GM18951 (cell line): ENCODE measurements around the gene SOX8.

ENCODE experiments used
- POLR2A ChIP-seq: IDR thresholded peaks from 4 replicates; pipeline ENCODE4 v1.6.1; 2011; ENCODE audit warnings: mild to moderate bottlenecking; ENCODE audit not compliant: insufficient read length, insufficient read depth; ENCODE audit errors: extremely low read depth
- in situ Hi-C: fragments of 300-500 bp; cut with MboI; formaldehyde crosslinking; loops from one replicate; pipeline ENCODE4 v1.12.0; 2022; ENCODE audit warnings: low sequenced_read_pairs, mixed read lengths, inconsistent platforms; ENCODE audit not compliant: unreplicated experiment

The SOX8 gene

DNA sequence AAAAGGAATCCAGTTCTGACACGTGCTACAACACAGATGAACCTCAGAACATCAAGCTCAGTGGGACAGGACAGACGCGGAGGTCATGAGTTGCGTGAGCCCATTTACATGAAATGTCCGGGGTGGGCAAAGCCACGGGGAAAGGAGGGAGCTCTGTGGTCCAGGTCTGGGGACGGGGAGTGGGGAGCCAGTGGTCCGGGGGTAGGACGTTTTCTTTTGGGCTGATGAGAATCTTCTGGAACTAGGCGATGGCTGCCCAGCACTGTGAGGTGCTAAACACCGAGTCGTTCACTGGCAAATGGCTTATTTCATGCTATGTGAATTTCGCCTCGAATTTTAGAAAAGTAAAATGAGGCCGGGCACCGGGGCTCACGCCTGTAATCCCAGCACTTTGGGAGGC lies 8.2 kb upstream of the SOX8 start:
- no peak for TF ChIP-seq POLR2A
- in situ Hi-C loops = no loop called here

GRCh38 chr16:974001-974601 lies 7.5 kb upstream of the SOX8 start:
- no peak for TF ChIP-seq POLR2A
- in situ Hi-C loops = no loop called here

GRCh38 chr16:974611-975261 lies 6.8 kb upstream of the SOX8 start:
- no peak for TF ChIP-seq POLR2A
- in situ Hi-C loops = no loop called here

GRCh38 chr16:975291-975690 lies 6.3 kb upstream of the SOX8 start:
- in situ Hi-C loops = no loop called here
- TF ChIP-seq POLR2A = no peak

- in situ Hi-C loops = no loop called here
- TF ChIP-seq POLR2A = no peak
Observed at GRCh38 chr16:976389-976931, 5.1 kb upstream of the SOX8 start.

DNA sequence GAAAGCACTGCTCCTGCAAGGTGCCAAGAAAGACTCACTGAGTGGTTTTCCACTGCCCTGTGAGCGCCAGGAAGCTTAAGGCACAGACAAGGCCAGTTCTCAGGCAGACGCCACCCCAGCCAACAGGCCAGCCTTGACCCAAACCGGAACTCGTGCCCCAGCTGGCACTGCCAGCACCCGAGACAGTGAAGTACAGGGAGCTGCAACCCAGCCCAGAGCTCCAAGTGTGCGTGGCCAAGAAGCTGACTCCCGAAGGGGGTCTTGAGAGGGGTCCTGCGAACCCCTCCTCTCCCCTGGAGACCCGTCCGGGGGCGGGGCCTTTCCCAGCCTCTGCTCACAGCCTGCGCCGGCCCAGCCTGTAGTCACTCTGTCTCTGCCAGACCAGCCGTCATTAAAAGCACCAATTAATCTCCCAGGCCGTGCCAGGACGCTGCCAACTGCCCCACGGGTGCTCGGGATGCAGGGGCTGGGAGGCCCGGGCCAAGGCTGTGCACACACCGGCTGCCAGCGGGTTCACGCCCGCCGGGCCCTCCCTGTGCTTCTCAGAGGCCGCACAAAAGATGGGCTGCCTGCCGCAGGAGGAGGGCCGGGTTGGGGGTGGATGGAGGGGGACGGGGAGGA lies 4.4 kb upstream of the SOX8 start:
- TF ChIP-seq POLR2A = no peak
- in situ Hi-C loops = no loop called here

GRCh38 chr16:977896-978295 lies 3.7 kb upstream of the SOX8 start:
- in situ Hi-C loops = no loop called here
- TF ChIP-seq POLR2A = no peak

DNA sequence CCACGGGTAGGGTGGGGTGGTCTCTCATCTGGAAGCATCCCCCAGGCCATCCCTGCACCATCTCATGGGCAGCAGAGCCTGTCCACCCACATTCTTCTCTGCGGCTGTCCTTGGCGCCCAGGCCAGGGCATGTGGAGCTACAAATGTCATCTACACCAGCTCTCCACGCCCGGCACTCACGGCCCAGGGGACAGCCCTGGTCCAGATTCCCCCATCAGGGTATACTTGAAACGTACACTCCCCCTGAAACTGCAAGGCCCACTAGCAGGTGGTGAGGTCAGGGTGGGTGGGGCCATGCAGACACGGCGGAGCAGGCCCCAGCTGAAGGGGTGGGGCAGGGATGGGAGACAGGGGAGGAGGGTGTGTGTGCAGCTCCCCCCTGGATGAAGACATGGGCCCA lies 3.2 kb upstream of the SOX8 start:
- in situ Hi-C loops = no loop called here

DNA sequence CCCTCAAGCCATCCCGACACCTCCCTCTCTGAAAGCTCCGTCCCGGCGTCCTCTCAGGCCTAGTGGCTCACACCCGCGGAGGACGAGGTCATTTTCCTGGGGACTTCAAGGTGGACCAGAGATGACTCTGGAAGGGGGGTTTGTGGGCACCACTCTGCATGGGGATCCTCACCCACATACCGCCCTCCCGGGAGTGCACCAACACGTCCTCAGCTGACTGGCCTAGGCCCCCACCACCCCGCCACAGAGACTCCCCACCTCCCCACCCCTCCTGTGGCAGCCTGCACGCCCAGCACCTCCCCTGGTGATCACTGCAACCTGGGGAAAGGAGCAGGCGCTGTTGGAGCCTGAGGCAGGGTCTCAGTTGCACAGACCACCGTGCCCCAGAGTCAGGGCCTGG lies 2.4 kb upstream of the SOX8 start:
- TF ChIP-seq POLR2A = no peak
- in situ Hi-C loops = no loop called here

More for the DNA sequence above, 3.2 kb upstream of the SOX8 start:
- TF ChIP-seq POLR2A = no peak

DNA sequence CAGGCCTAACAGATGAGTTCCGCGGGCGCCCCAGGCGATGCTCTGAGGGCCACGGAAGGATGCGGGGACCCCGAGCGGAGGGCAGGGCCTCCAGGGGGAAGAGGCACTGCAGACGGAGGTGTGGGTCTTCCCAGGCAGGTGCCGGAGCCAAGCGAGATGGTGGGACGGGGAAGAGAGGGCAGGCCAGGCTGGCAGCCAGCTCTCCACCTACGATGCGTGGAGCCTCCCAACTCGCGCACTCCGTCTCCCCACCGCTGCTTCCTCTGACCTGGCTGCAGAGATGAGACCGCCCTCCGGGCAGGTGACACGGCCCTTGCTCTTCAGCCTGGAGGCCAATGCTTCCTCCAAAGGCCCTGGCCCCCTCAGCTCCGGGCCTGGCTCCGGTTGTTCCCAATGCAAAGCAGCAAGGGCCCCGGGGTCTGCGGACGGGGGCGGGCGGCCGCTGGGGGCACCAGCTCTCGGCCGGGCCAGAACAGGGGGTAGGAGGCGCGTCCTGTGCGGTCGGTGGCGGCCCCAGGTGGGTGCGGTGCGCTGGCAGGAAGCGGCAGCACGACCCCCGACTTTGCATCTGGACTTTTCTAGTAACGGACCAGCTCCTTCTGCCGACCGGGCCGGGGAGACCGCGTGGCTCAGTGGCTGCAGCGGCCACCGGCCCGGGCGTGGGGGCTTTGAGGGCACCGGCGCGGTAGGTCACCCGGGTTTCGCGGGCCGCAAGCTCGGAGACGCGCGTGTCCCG lies 1.5 kb upstream of the SOX8 start:
- no peak for TF ChIP-seq POLR2A
- in situ Hi-C loops = no loop called here

DNA sequence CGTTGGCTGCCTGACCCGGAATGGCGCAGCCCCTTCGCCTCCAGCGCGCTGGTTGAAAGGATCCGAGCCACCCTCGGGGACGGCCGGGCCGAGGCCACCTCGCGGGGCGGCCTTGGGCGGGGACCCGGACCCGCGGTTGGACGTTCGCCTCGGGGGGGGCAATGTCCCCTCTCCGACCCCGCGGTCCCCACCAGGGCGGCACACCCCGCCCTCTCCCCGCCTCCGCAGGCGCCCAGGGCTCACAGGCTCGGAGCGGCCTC lies 1.0 kb upstream of the SOX8 start:
- in situ Hi-C loops = no loop called here
- TF ChIP-seq POLR2A = no peak

GRCh38 chr16:982145-983043 lies 824 bp downstream of the SOX8 start:
- in situ Hi-C loops = no loop called here
- TF ChIP-seq POLR2A = no peak
